GM12874 (cell line): ENCODE results near the gene ADCY6.

Source experiments
- CTCF ChIP-seq: IDR thresholded peaks from 2 replicates; pipeline ENCODE4 v1.5.1; 2011; ENCODE audit warnings: low read depth, mild to moderate bottlenecking, control low read depth, low read length, moderate library complexity; ENCODE audit not compliant: insufficient read depth

ADCY6 gene

GRCh38 chr12:48765753-48766162 is 23.1 kb downstream of the ADCY6 start:
- TF ChIP-seq CTCF: no peak

GRCh38 chr12:48764521-48764920 is 24.4 kb downstream of the ADCY6 start:
- no peak for TF ChIP-seq CTCF

GRCh38 chr12:48758737-48759136 is 30.2 kb downstream of the ADCY6 start:
- no peak for TF ChIP-seq CTCF

DNA sequence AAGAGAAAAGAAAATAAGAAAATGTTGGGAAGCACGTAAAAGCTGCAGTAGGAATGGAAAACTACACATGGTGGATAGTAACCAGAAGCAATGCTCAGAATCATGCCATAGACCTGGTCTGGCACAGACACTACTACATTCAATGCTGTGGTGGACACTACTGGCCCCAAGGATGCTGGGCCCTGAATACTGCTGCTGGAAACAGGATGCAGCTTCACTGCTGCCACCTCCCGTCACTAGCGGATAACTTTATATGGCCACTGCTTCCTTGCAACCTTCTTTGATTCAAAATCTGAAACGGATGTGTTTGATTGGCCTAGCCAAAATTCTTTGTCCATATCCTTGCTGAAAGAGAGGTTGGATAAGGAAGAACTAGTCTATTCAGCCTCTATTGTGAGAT is 30.7 kb downstream of the ADCY6 start:
- TF ChIP-seq CTCF: no peak

GRCh38 chr12:48750769-48751356 is 38.0 kb downstream of the ADCY6 start:
- TF ChIP-seq CTCF: no peak

DNA sequence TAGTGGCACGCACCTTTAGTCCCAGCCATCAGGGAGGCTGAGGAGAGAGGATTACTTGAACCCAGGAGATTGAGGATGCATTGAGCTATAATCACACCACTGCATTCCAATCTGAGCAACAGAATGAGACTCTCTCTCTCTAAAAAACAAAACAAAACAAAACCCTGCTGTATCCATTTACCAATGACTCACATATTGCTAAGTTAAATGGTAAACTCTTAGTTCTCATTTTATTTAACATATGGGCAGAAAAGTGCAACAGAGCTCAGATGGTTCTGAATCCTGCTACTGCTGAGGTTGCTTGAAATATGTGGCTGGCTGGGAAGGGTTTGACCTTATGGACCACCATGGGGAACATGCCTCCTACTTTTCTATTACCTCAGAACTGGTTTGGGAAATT is 38.7 kb downstream of the ADCY6 start:
- TF ChIP-seq CTCF: no peak

- no peak for TF ChIP-seq CTCF
Measured at GRCh38 chr12:48744251-48745008, 44.5 kb downstream of the ADCY6 start.
